UCSD-AML1 (cell line): ENCODE results near the gene FOXD3.

Experiments
- DNase-seq: peaks from one replicate; lab custom pipeline; 2025; ENCODE audit not compliant: unreplicated experiment; lab: John Stamatoyannopoulos, UW

Gene FOXD3

GRCh38 chr1:63320022-63320721 is 2.2 kb upstream of the FOXD3 start:
- DNase-seq: no peak

- DNase-seq: no peak
Measured at GRCh38 chr1:63321066-63321784, 1.1 kb upstream of the FOXD3 start.

- DNase-seq: no peak
Measured at GRCh38 chr1:63321785-63322113, 618 bp upstream of the FOXD3 start.

GRCh38 chr1:63322944-63323864 is 837 bp downstream of the FOXD3 start:
- DNase-seq: peak; percentile 23

- no peak for DNase-seq
Measured at GRCh38 chr1:63323865-63324778, 1.8 kb downstream of the FOXD3 start.

- no peak for DNase-seq
Measured at GRCh38 chr1:63324779-63325119, 2.4 kb downstream of the FOXD3 start.

- no peak for DNase-seq
Measured at GRCh38 chr1:63325279-63325985, 3.1 kb downstream of the FOXD3 start.

GRCh38 chr1:63326106-63326472 is 3.7 kb downstream of the FOXD3 start:
- no peak for DNase-seq

- no peak for DNase-seq
Measured at GRCh38 chr1:63326473-63327380, 4.4 kb downstream of the FOXD3 start.

GRCh38 chr1:63327417-63328054 is 5.2 kb downstream of the FOXD3 start:
- DNase-seq: peak; percentile 72

GRCh38 chr1:63328122-63328521 is 5.8 kb downstream of the FOXD3 start:
- DNase-seq: no peak

- no peak for DNase-seq
Measured at GRCh38 chr1:63328781-63329180, 6.4 kb downstream of the FOXD3 start.

GRCh38 chr1:63329621-63330330 is 7.4 kb downstream of the FOXD3 start:
- no peak for DNase-seq

GRCh38 chr1:63330331-63330916 is 8.1 kb downstream of the FOXD3 start:
- DNase-seq: no peak

GRCh38 chr1:63342402-63342801 is 20.0 kb downstream of the FOXD3 start:
- DNase-seq: no peak

- DNase-seq: no peak
Measured at GRCh38 chr1:63343922-63344321, 21.6 kb downstream of the FOXD3 start.

GRCh38 chr1:63350320-63350719 is 28.0 kb downstream of the FOXD3 start:
- no peak for DNase-seq

GRCh38 chr1:63352736-63353135 is 30.4 kb downstream of the FOXD3 start:
- no peak for DNase-seq
